Bronchial epithelial cell (primary cell): Measurements from ENCODE around the gene FANK1. TPM values are rescaled to one million over a fixed set of nuclear protein-coding genes. Genes with fewer than 3 reads are reported as not detected.
"Not testable (repeated sequence)": the region's sequence is repeated elsewhere in the genome, so short reads cannot be mapped to it uniquely, and the experiment has no call there.

Experiments used
- DNase-seq: peaks from one replicate; pipeline ENCODE4 v3.0.0-alpha.2; 2010; ENCODE audit warnings: low read depth
- FAIRE-seq: peaks from 2 replicates; lab custom pipeline; 2011; peaks lifted over from hg19 to GRCh38; lab: Jason Lieb, UNC
- H3K27me3 ChIP-seq: 2 replicates; pipeline ENCODE4 v1.5.1; 2011; ENCODE audit warnings: low read length; ENCODE audit not compliant: control insufficient read depth, insufficient read depth
- H3K36me3 ChIP-seq: 2 replicates; pipeline ENCODE4 v1.5.1; 2011; ENCODE audit warnings: low read length; ENCODE audit not compliant: control insufficient read depth, insufficient read depth
- H3K4me3 ChIP-seq: 2 replicates; pipeline ENCODE4 v1.5.1; 2011; ENCODE audit warnings: mild to moderate bottlenecking, low read depth, low read length, control low read depth
- total RNA-seq: library from RNA; depleted of rRNA; stranded (reverse); fragments of >200 nt; gene quantifications from 2 replicates; pipeline ENCODE4 v1.2.1, GENCODE V29; 2014
- TF ChIP-seq, protein P1 (sequence below): IDR thresholded peaks from 2 replicates; pipeline ENCODE4 v1.5.1; 2011; ENCODE audit warnings: mild to moderate bottlenecking, moderate library complexity, low read length, control low read depth, inconsistent platforms; ENCODE audit not compliant: insufficient read depth, severe bottlenecking

Gene FANK1, protein sequence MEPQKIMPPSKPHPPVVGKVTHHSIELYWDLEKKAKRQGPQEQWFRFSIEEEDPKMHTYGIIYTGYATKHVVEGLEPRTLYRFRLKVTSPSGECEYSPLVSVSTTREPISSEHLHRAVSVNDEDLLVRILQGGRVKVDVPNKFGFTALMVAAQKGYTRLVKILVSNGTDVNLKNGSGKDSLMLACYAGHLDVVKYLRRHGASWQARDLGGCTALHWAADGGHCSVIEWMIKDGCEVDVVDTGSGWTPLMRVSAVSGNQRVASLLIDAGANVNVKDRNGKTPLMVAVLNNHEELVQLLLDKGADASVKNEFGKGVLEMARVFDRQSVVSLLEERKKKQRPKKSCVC
- total RNA-seq, result 2.1 and 5.2 TPM in 2 replicates

DNA sequence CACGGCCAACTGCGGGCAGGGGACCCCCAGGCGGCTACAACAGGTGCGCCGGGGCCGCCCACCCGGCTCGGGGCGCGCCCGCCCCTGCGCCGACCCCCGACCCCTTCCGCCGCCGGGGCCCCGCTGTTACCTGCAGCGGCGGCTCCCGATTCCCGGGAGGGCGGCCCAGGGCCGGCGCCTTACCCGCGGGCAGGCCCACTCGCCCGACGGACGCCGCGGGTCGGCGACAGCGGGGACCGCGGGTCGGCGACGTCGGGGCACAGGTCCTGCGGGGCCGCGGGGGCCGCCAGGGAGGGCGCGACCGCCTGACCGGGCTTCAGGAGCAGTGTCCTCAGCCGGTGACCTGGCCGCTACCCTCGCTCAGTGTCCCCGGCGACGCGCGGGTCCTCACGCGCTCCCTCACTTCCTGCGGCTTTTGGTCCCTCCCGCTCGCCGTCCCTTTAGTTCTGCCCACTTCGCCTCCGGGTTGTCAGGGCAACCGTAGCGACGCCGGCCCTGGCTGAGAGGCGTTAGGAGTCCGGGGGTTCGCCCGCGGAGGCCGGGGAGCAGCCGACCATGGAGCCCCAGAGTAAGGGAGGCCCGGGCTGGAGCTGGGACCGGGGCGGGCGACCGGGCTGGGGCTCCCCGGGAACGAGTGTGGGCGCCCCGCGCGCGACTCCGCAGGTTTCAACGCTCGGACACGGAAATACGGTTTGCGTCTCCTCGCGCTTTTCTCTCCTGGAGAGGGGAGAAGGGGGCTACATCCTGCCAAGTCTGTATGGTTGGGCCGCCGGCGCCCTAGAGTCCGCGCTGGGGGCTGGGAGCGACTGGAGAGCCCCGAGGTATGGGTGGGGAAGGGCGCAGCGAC lies at the start of gene FANK1:
Gene FANK1 (plus strand): TSS at position 477 of the 847 bp plus-strand sequence. CDS start 79 bp downstream, at position 556.
- not testable (repeated sequence) for FAIRE-seq, H3K36me3 ChIP-seq, H3K27me3 ChIP-seq
- peak within 1 kb of the TSS; percentile 77 for H3K4me3 ChIP-seq
- peak; percentile 59 for DNase-seq

DNA sequence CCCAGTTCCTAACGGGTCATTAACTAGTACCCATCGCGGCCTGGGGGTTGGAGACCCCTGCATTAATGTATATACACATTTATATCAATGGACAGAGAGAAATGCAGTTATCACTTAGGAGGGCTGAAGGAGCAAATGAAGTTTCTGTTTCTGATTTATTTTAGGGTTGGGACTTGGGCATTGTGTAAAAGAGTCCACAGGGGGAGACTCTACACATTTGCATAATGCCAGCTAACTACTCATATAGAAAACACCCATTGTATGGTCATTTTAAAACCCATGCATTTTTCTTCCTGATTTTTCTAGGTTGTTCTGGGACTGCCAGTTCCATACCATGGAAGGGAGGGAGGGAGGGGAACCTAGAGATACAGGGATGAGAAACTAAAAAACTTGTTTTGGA lies 49.5 kb upstream of the FANK1 start:
- H3K36me3 ChIP-seq, result peaks cover 10% of the 10 kb centered on the region
- no peak overlapping the region for H3K4me3 ChIP-seq
- FAIRE-seq (no peak), DNase-seq (no peak)
- TF ChIP-seq, protein P1, sequence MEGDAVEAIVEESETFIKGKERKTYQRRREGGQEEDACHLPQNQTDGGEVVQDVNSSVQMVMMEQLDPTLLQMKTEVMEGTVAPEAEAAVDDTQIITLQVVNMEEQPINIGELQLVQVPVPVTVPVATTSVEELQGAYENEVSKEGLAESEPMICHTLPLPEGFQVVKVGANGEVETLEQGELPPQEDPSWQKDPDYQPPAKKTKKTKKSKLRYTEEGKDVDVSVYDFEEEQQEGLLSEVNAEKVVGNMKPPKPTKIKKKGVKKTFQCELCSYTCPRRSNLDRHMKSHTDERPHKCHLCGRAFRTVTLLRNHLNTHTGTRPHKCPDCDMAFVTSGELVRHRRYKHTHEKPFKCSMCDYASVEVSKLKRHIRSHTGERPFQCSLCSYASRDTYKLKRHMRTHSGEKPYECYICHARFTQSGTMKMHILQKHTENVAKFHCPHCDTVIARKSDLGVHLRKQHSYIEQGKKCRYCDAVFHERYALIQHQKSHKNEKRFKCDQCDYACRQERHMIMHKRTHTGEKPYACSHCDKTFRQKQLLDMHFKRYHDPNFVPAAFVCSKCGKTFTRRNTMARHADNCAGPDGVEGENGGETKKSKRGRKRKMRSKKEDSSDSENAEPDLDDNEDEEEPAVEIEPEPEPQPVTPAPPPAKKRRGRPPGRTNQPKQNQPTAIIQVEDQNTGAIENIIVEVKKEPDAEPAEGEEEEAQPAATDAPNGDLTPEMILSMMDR, result no peak
- no peaks in the 10 kb centered on the region for H3K27me3 ChIP-seq

DNA sequence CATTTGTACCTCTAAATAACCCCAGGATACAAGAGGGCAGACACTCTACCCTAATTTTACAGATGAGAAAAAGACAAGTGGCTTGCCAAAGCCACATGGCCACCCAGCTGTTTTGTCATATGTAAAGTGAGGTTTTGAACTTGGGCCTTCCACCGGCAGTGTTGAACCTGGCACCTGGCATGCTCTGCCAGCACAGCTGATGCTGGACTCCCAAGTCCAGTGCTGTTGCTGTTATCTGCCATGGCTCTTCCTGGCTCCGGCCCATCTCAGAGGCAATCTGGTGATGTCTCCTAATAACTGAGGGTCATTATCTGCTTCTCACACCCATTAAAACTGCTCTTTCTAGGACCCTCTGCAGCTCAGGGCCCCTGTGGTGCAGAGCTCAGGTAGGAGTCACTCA lies 48.0 kb upstream of the FANK1 start:
- no peak for DNase-seq
- H3K27me3 ChIP-seq, result no peaks in the 10 kb centered on the region
- TF ChIP-seq, protein P1, result no peak
- no peak for FAIRE-seq
- H3K4me3 ChIP-seq, result no peak overlapping the region
- peaks cover 20% of the 10 kb centered on the region for H3K36me3 ChIP-seq

DNA sequence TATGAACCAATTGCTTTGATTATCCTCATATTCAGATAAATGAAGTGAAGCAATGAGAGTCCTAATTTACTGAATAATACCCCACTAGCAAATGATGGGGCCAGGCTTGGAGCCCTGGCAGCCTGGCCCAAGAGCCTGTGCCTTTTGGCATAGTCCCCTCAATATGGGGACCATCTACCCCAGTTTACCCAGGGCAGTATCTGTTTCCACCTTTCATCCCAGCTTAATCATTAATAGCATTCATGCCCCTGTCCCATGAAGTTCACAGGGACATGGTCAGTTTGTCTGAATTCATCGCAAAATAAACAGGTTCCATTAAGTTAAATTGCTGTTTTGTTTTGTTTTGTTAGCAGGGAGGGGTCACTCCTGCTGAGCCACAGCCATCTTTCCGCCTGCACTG lies 47.5 kb upstream of the FANK1 start:
- Histone ChIP-seq H3K4me3 (no peak overlapping the region), H3K27me3 (no peaks in the 10 kb centered on the region), H3K36me3 (peaks cover 20% of the 10 kb centered on the region)
- FAIRE-seq (no peak), DNase-seq (no peak)
- TF ChIP-seq, protein P1, result no peak

DNA sequence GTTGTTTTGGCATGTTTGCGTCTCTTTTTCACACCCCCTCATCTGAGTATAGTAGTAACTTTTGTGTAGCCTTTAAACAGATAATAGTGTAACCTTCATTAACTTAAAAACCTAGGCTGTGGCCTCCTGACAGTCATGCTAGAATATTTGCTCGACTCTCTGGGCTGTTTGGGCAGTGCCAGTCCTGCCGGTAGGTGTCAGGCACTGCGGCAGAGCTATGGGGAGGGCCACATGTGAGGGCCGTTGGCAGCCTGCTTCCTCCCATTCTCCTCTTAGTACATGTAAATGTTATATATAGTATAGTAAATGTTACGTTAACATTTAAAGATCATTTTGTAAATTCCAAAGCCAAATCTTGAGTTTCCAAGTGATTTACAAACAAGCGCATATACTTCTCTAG lies 46.9 kb upstream of the FANK1 start:
- no peak for FAIRE-seq
- H3K36me3 ChIP-seq, result peaks cover 20% of the 10 kb centered on the region
- TF ChIP-seq, protein P1, result no peak
- no peak for DNase-seq
- H3K4me3 ChIP-seq, result no peak overlapping the region
- H3K27me3 ChIP-seq, result no peaks in the 10 kb centered on the region
